HG03439 (cell line): ENCODE measurements around the gene CEP85.
"Not testable (repeated sequence)": the region's sequence is repeated elsewhere in the genome, so short reads cannot be mapped to it uniquely, and the experiment has no call there.

ENCODE experiments used
- ATAC-seq: cut with Tn5 transposase; IDR thresholded peaks from one replicate; pipeline ENCODE4 v1.9.1; 2021; ENCODE audit warnings: mild to moderate bottlenecking, moderate library complexity; ENCODE audit not compliant: unreplicated experiment

The CEP85 gene

GRCh38 chr1:26307363-26307781, 73.4 kb downstream of the CEP85 start:
- ATAC-seq: no peak

GRCh38 chr1:26307966-26308899, 74.2 kb downstream of the CEP85 start:
- not testable (repeated sequence) for ATAC-seq

DNA sequence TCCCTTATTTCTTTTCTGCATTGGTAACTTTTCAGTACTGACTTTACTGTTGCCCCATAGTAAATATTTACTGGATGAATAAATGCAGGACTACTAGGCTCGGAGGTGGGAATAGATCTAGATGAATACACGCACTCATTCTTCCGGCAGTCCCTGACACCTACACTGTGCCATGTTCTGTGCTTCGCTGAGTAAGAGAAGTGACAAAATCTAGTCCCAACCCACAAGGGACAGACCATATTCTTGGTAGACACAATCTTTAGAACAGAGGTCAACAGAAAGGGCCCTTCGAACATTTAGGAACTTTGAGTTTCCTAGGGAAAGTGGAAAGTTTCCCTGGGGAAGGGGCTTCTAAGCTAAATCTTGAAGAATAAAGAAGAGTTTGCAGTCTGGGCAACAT, 80.5 kb downstream of the CEP85 start:
- ATAC-seq: no peak

GRCh38 chr1:26315874-26316850, 82.2 kb downstream of the CEP85 start:
- ATAC-seq: no peak

DNA sequence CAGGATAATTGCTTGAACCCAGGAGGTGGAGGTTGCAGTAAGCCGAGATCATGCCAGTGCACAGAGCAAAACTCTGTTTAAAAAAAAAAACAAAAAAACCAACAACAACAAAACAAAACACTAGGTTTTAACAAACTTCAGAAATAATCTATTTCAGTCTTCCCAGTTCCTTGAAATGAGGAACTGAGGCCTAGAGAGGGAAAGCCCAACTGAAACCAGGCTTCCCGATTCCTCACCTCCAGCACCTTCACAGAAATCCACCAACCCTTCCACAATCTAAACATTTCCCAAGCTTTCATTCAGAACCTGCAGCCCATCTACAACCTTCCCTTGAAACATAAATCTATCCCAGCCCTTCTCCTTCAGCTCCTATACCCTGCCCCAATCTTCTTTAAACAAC, 83.1 kb downstream of the CEP85 start:
- ATAC-seq: no peak

DNA sequence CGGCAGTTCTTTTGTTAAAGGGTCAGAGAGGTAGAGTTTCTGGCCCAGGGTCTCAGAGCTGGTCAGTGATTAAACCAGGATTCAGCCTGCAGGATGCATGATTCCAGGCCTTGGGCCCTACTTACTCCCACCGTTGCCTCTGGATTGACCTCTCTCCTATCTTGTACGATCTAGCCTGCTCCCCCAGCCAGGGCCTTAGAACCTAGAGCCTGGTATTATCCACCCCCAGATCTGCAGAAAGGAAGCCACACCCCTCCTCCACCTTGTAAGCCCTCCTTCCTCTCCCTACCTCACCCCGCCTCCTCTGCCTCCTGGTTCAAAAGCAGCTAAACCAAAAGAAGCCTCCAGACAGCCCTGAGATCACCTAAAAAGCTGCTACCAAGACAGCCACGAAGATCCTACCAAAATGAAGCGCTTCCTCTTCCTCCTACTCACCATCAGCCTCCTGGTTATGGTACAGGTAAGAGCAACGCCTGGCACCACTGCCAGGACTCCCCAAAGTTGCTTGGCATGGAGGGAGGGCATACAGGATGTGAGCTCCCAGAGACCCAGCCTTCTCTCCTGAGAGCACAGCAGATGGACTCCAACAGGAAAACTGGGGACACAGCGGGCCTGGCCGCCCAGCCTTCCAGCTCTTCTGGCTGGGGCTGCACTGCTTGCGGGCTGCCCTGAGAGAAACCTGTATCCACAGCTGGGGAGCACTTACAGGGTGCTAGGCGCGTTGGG, 83.8 kb downstream of the CEP85 start, which contains the start of gene CD52:
CD52 (plus strand) TSS at position 347 of the 726 bp plus-strand sequence; CDS start at position 407, 60 bp downstream.
- no peak for ATAC-seq

DNA sequence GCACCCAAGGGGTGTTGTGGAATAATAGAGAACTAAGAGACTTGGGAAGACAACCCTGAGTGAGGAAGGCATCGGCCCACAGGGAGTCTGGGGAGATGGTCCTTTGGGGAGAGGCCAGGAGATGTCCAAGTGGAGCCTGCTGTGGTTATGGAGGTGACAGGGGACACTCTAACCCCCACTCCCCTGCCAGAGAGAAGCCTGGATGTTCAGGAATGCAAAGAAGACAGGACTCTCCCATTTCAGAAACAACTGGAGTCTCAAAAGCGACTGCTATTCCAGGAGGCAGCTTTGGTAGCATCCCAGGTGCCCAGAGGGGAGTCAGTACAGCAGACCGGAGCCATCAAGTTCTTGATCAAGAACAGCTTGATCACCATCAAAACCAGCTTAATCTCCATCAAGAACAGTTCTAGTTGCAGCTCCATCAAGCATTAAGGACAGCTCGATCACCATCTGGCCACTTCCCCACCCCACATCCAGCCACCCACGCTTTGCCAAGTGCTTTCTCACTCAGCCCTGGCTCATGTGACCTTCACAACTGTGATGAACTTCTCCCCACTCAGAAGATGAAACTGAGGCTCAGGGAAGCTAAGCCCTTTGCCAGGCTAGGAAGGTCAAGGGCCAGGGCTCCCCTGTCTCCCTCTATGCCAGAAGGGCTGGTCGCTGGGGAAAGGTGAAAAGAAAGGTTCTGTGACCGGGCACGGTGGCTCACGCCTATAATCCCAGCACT, 84.5 kb downstream of the CEP85 start:
- no peak for ATAC-seq

DNA sequence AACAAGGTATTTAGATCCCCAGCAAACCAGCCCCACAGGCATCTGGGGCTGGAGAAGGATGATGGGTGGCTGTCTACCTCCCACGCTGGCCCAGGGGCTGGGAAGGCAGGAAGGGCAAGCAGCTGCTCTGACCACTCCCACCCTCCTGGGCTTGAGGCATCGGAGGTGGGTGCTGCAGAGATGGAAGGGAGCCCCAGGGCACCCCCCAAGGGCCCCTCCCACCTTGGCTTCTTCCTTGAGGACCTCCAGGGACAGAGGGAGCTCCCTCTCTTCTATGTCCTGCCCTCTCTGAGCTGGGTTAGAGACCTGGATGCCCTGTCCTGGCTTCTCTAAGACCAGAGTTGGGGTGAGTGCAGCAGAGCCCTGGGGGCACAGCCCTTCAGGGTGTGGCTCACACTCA, 86.9 kb downstream of the CEP85 start:
- ATAC-seq: no peak

DNA sequence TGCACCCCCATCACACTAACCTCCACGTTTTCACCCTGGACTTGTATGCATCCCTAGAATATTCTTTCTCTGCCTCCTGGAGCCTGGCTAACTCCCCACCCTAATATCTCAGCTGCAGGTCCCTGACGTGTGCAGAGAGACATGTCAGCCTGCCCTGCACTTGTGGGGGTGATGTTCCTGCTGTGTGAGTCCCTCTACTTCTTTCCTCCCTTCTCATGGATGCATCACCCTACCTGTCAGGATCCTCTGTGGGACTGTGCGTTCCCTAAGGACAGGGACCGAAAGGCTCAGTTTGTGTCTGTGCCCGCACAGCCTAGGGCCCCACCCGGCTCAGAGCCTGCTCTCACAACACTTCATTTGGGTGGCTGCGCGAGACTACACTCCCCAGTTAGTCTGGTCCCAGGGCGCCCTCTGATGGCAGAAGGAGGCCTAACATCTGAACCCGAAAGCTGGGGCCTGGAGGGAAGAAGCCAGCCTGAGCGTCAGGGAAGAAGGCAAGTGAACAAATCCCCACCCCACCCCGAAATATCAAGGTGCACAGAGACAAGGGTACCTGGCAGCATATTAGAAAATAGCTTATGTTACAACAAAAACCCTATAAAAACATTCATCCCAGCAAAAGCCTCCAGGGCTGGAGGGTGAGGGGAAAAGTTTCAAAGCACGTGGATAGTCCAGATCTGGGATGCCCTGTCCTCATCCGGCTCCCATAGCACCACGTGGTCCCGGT, 87.5 kb downstream of the CEP85 start:
- ATAC-seq: no peak

DNA sequence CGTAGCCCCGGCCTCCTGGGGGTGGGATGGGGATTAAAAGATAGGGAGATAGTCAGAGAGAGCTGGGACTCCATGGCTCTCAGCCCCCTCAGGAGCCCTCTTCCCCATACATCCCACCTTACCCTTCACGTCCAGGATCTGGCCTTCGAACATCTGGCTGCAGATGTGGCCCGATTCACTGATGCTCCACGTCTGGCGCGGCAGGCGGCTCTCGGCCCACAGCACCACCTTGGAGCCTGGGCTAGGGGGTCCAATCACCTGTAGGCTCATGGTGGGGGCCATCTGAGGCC, 88.0 kb downstream of the CEP85 start:
- ATAC-seq: no peak

- ATAC-seq: no peak
These were observed 89.4 kb downstream of the CEP85 start for GRCh38 chr1:26323382-26323781.

DNA sequence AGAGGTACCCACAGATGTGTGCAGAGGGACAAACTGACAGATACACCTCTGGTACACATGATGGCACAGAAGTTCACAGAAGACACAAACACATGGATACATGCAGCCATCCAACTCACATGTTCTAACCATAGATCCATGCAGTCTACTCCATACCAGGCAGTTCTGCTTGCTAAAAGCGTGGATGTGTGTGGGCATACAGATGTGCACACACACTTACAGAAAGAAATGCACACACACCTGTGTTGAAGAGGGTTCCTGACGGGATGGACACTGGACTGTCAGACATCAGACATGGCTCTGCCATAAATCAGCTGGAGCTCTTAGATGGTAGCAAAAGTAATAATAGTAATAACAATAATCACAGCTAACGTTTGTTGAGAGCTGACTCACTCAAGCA, 90.5 kb downstream of the CEP85 start:
- no peak for ATAC-seq

DNA sequence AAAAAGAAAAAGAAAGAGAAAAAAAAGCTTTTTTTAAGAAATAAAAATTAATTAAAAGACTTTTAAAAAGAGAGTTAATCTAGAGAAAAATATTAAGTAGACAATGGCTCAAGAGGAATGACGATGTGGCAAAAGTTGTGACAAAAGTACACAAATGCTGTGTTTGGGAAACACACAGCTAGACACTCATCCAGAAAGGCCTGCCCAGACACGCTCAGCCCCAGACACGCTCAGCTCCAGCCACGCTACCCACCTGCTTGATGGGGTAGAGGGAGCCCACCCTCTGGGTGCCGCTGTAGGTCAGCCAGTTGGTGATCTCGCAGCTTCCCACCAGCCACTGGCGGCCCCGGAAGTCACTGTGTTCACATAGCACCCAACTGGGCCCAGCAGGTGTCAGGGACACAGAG, 94.0 kb downstream of the CEP85 start:
- no peak for ATAC-seq
